Lung (tissue), 12 donors: ENCODE data around the gene ACLY. TPM values are rescaled to one million over a fixed set of nuclear protein-coding genes. Genes with fewer than 3 reads are reported as not detected.

Experiments used
- ATAC-seq: fragments of 200-7000 bp; cut with Tn5 transposase; one replicate; pipeline ENCODE4 v1.9.1; 2020; ENCODE audit warnings: moderate number of reproducible peaks; ENCODE audit not compliant: insufficient read depth, low FRiP score
- DNase-seq, 3 donors: peaks; one replicate each; pipeline ENCODE4 v3.0.0-alpha.2; 2013 to 2017
- H3K27ac ChIP-seq, 2 donors: one replicate each; pipeline ENCODE4 v1.5.1; 2013; ENCODE audit warnings: mild to moderate bottlenecking in 2 of 2, moderate library complexity in 2 of 2, control low read depth in 1 of 2, inconsistent platforms in 1 of 2, low read depth in 1 of 2, low read length in 1 of 2
- H3K27me3 ChIP-seq, 3 donors: one replicate each; pipeline ENCODE4 v1.5.1; 2013; ENCODE audit warnings: low read length in 2 of 3; ENCODE audit not compliant: control insufficient read depth in 3 of 3, insufficient read depth in 3 of 3
- H3K36me3 ChIP-seq, 4 donors: one replicate each; pipeline ENCODE4 v1.5.1; 2013; ENCODE audit warnings: low read length in 4 of 4, mild to moderate bottlenecking in 1 of 4, moderate library complexity in 1 of 4; ENCODE audit not compliant: control insufficient read depth in 4 of 4, insufficient read depth in 4 of 4
- H3K4me1 ChIP-seq, 5 donors: one replicate each; pipeline ENCODE4 v1.5.1; 2013; ENCODE audit warnings: low read length in 5 of 5, mild to moderate bottlenecking in 2 of 5, moderate library complexity in 1 of 5; ENCODE audit not compliant: control insufficient read depth in 5 of 5, insufficient read depth in 5 of 5
- H3K4me3 ChIP-seq: one replicate; pipeline ENCODE4 v1.5.1; 2013; ENCODE audit warnings: mild to moderate bottlenecking, control low read depth, moderate library complexity
- H3K9ac ChIP-seq, 2 donors: one replicate each; pipeline ENCODE4 v1.5.1; 2013; ENCODE audit warnings: low read length in 2 of 2, control low read depth in 1 of 2; ENCODE audit not compliant: insufficient read depth in 1 of 2
- H3K9me3 ChIP-seq, 4 donors: one replicate each; pipeline ENCODE4 v1.5.1; 2013; ENCODE audit warnings: low read length in 3 of 4, mild to moderate bottlenecking in 1 of 4, moderate library complexity in 1 of 4; ENCODE audit not compliant: control insufficient read depth in 4 of 4, insufficient read depth in 3 of 4
- WGBS, 2 donors: extraction: QIAGEN DNeasy Blood & Tissue Kit; methylation state at CpG; one replicate each; pipeline ENCODE4 v1.1.7; 2013; 5-methylcytosine and 5-hydroxymethylcytosine counted together
- polyA plus RNA-seq, 2 donors: library from polyadenylated mRNA; stranded (reverse); fragments of 200-250 nt; gene quantifications; one replicate each; pipeline ENCODE4 v1.2.1, GENCODE V29; 2013
- total RNA-seq, 2 donors: library from RNA; depleted of rRNA in 1 of 2; stranded (reverse); fragments of >200 nt in 1 of 2; gene quantifications; one replicate each; pipeline ENCODE4 v1.2.1, GENCODE V29; 2014 to 2021
- TF ChIP-seq, protein P1 (sequence below): IDR thresholded peaks from 2 replicates; pipeline ENCODE4 v1.5.1; 2012; ENCODE audit warnings: mild to moderate bottlenecking; ENCODE audit errors: control extremely low read depth, extremely low read depth
- donor health status: control.
- donor health status: control.
- donor health status: Bipolar disorder and iron deficiency.
- donor health status: healthy.
- donor health status: DM: yes; HTN: yes; CAD: no.

The ACLY gene
- total and polyA plus RNA-seq, 4 donors = 27.5 to 158 (median 79.0) TPM

GRCh38 chr17:41966463-41967140 is 47.9 kb upstream of the ACLY start, which contains the start of gene CNP:
CNP (plus strand) TSS chr17:41966795; CDS start chr17:41966885, 90 bp downstream.
- Histone ChIP-seq H3K36me3 (peaks cover 0 to 21% (median 14%) of the 10 kb centered on the region in 4 donors), H3K4me1 (peaks cover 0 to 34% (median 3%) of the 10 kb centered on the region in 5 donors), H3K27me3 (no peaks in the 10 kb centered on the region), H3K9me3 (no peaks in the 10 kb centered on the region), H3K4me3 (peak within 1 kb of the TSS; percentile 80), H3K27ac (peak within 1 kb of the TSS; percentile 83 to 94), H3K9ac (peak within 1 kb of the TSS; percentile 65 to 89)
- TF ChIP-seq, protein P1, sequence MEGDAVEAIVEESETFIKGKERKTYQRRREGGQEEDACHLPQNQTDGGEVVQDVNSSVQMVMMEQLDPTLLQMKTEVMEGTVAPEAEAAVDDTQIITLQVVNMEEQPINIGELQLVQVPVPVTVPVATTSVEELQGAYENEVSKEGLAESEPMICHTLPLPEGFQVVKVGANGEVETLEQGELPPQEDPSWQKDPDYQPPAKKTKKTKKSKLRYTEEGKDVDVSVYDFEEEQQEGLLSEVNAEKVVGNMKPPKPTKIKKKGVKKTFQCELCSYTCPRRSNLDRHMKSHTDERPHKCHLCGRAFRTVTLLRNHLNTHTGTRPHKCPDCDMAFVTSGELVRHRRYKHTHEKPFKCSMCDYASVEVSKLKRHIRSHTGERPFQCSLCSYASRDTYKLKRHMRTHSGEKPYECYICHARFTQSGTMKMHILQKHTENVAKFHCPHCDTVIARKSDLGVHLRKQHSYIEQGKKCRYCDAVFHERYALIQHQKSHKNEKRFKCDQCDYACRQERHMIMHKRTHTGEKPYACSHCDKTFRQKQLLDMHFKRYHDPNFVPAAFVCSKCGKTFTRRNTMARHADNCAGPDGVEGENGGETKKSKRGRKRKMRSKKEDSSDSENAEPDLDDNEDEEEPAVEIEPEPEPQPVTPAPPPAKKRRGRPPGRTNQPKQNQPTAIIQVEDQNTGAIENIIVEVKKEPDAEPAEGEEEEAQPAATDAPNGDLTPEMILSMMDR = no peak
- DNase-seq (peak; percentile 91 to 96 (median 92)), ATAC-seq (peak; percentile 92)
- WGBS, 2 donors = 1% methylated on average over 47 to 71 of the region's 71 CpGs

DNA sequence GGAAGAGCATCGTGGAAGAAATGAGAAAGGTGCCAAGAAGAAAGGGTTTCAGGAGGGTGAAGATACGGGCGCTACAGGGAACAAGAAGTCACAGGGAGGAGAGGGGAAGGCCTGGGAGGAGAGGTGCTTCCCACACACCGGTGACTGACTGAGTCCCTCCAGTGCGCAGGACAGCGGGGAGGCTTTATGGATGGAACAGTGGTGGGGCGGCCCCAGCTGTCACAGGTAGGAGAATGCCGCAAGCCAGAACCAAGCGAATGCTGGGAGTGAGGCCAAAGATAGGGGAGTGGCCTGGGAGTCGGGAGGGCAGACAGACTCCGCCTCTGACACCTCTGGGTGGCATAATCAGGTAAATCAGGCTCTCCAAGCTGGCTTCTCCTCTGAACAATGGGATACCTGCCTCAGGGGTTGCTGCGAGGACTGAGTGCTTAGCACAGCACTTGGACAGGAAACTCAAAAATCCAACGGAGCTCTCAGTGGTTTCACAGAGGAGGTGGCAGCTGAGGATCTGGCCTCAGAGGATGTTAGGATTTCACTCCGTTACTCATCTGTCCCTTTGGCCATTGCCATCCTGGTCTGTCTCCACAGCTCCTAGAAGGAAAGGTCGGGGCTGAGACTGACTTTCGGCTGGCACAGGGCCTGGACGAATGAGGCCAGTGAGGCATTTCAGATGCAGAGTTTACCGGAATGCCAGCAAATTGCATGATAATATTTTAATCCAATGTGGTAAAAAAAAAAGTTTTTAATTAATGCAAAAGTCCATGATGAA is 47.1 kb upstream of the ACLY start:
- Histone ChIP-seq H3K27ac (peak overlapping the region; percentile 60 to 94), H3K27me3 (no peaks in the 10 kb centered on the region), H3K4me1 (peaks cover 0 to 34% (median 3%) of the 10 kb centered on the region in 5 donors), H3K36me3 (peaks cover 0 to 18% (median 11%) of the 10 kb centered on the region in 4 donors), H3K9me3 (no peaks in the 10 kb centered on the region), H3K4me3 (peak overlapping the region; percentile 38), H3K9ac (peak overlapping the region; percentile 44 to 89)
- TF ChIP-seq, protein P1 = no peak
- ATAC-seq = peak; percentile 53
- DNase-seq = peak; percentile 64 to 75 (median 65)
- 3 to 6% methylated on average over 18 of the region's 18 CpGs for WGBS, 2 donors

- Histone ChIP-seq H3K36me3 (peaks cover 0 to 2% (median 1%) of the 10 kb centered on the region in 4 donors), H3K27me3 (no peaks in the 10 kb centered on the region), H3K4me3 (no peak overlapping the region), H3K9ac (no peak overlapping the region), H3K9me3 (no peaks in the 10 kb centered on the region), H3K27ac (no peak overlapping the region), H3K4me1 (peaks cover 0 to 32% (median 4%) of the 10 kb centered on the region in 5 donors)
- TF ChIP-seq, protein P1 = peak; percentile 85
- no peak for ATAC-seq
- WGBS, 2 donors = 25 to 29% methylated on average over 9 of the region's 9 CpGs
- peak; percentile 78 to 84 (median 81) for DNase-seq
Measured at GRCh38 chr17:41962768-41963434, 44.1 kb upstream of the ACLY start.
